CD4-positive, alpha-beta memory T cell (primary cell): ENCODE measurements around the gene LCMT2. TPM values are rescaled to one million over a fixed set of nuclear protein-coding genes. Genes with fewer than 3 reads are reported as not detected.
"Not testable (repeated sequence)": the region's sequence is repeated elsewhere in the genome, so short reads cannot be mapped to it uniquely, and the experiment has no call there.

ENCODE experiments used
- CTCF ChIA-PET: fragments of 350-600 bp; sonication (Branson Sonifier 250); formaldehyde crosslinking; loops from one replicate; lab custom pipeline; 2021; ENCODE audit warnings: inconsistent platforms; ENCODE audit not compliant: partially characterized antibody; lab: Charles Lee
- POLR2A ChIA-PET: fragments of 350-600 bp; sonication (Branson Sonifier 250); formaldehyde crosslinking; loops from one replicate; lab custom pipeline; 2021; ENCODE audit not compliant: partially characterized antibody; lab: Charles Lee
- DNase-seq, 5 donors: peaks; one replicate each; pipeline versions ENCODE4 v3.0.0 to v3.0.0-alpha.2; 2020 to 2022; ENCODE audit warnings: mixed read lengths in 1 of 5
- H3K27ac ChIP-seq: one replicate; pipeline ENCODE4 v1.7.0; 2013; ENCODE audit warnings: low read depth, low read length
- H3K27me3 ChIP-seq: 2 replicates; pipeline ENCODE4 v1.7.0; 2013; ENCODE audit warnings: mild to moderate bottlenecking, low read length, moderate library complexity; ENCODE audit not compliant: insufficient read depth
- H3K36me3 ChIP-seq: 2 replicates; pipeline ENCODE4 v1.7.0; 2013; ENCODE audit warnings: mild to moderate bottlenecking, low read length, moderate library complexity; ENCODE audit not compliant: insufficient read depth
- H3K4me1 ChIP-seq: 2 replicates; pipeline ENCODE4 v1.7.0; 2013; ENCODE audit warnings: mild to moderate bottlenecking, low read length, moderate library complexity; ENCODE audit not compliant: insufficient read depth
- H3K4me3 ChIP-seq, 2 donors: one replicate each; pipeline ENCODE4 v1.7.0; 2013; ENCODE audit warnings: low read length in 2 of 2, mild to moderate bottlenecking in 1 of 2
- H3K9me3 ChIP-seq, 2 donors: one replicate each; pipeline ENCODE4 v1.7.0; 2013; ENCODE audit warnings: low read length in 2 of 2, control low read depth in 1 of 2; ENCODE audit not compliant: control insufficient read depth in 1 of 2
- H3K27ac Mint-ChIP-seq, 7 donors: one replicate each; pipeline ENCODE4 v1.8.0; 2020 to 2021; ENCODE audit warnings: mixed read lengths in 7 of 7, mild to moderate bottlenecking in 6 of 7, inconsistent platforms in 3 of 7, moderate library complexity in 3 of 7
- H3K27me3 Mint-ChIP-seq, 2 donors: one replicate each; pipeline ENCODE4 v1.8.0; 2020 to 2021; ENCODE audit warnings: mixed read lengths in 2 of 2
- H3K36me3 Mint-ChIP-seq, 2 donors: one replicate each; pipeline ENCODE4 v1.8.0; 2020 to 2021; ENCODE audit warnings: mixed read lengths in 2 of 2, inconsistent platforms in 1 of 2, mild to moderate bottlenecking in 1 of 2
- H3K4me1 Mint-ChIP-seq, 4 donors: one replicate each; pipeline ENCODE4 v1.8.0; 2020 to 2021; ENCODE audit warnings: mixed read lengths in 4 of 4, mild to moderate bottlenecking in 1 of 4
- H3K4me3 Mint-ChIP-seq, 8 donors: one replicate each; pipeline ENCODE4 v1.8.0; 2020 to 2021; ENCODE audit warnings: mixed read lengths in 8 of 8, mild to moderate bottlenecking in 7 of 8, moderate library complexity in 6 of 8, inconsistent platforms in 3 of 8
- H3K9me3 Mint-ChIP-seq, 8 donors: one replicate each; pipeline ENCODE4 v1.8.0; 2020 to 2021; ENCODE audit warnings: mixed read lengths in 8 of 8, mild to moderate bottlenecking in 5 of 8, inconsistent platforms in 3 of 8, moderate library complexity in 1 of 8
- intact Hi-C: fragments of 100-400 bp; cut with micrococcal nuclease; formaldehyde crosslinking; loops from one replicate; pipeline ENCODE4 v1.15.1; 2023
- polyA plus RNA-seq, 2 donors: library from polyadenylated mRNA; unstranded; fragments of 300-500 nt; fragmentation: Illumina TruSeq; gene quantifications; one replicate each; pipeline ENCODE4 v1.2.3, GENCODE V29; 2021
- total RNA-seq, 2 experiments: library from RNA; stranded (reverse); gene quantifications; one replicate each; pipeline ENCODE4 v1.2.3, GENCODE V29; 2021

LCMT2 gene
- total and polyA plus RNA-seq, 4 experiments from 2014 or later, result 3.3 to 17.8 (median 11.3) TPM

DNA sequence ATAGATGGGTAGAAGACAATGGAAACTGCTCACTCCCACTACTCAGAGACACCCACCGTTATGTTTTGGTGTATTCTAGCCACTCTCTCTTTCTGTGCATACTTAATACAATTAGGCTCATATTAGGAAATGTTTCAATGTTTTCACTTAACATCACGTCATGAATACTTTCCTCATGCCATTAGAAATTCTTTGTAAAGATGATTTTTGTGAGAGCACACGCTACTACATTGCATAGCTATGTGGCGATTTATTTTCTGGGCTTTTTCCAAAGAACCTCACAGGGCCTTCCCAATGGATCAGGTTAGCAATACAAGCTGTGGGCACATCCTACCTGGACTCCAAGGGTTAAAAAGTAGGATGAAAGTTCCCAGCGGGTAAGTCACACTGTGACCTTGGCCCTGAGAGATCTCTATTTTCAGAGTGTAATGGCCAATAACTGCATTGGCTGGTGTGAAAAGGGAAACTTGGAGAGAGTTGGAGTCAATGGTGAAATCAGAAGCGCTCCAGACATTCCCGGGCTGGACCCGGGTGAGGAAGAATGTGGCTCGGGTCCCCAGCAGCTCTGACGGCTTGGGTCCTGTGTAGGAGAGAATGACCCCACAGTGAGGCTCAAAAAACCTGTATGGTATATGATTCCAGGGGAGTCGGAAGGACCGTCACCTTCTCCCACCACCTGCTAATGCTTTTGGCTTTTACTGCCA lies 37.8 kb downstream of the LCMT2 start:
- no peak overlapping the region for H3K4me3 Mint-ChIP-seq
- intact Hi-C loops, result no loop called here

DNA sequence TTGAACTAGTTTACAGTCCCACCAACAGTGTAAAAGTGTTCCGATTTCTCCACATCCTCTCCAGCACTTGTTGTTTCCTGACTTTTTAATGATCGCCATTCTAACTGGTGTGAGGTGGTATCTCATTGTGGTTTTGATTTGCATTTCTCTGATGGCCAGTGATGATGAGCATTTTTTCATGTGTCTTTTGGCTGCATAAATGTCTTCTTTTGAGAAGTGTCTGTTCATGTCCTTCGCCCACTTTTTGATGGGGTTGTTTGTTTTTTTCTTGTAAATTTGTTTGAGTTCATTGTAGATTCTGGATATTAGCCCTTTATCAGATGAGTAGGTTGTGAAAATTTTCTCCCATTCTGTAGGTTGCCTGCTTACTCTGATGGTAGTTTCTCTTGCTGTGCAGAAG lies 40.7 kb downstream of the LCMT2 start:
- H3K27ac Mint-ChIP-seq, POLR2A ChIA-PET, H3K36me3 Mint-ChIP-seq, intact Hi-C loops, H3K4me1 ChIP-seq, H3K4me3 ChIP-seq, H3K27me3 ChIP-seq, H3K9me3 Mint-ChIP-seq, H3K4me3 Mint-ChIP-seq, H3K36me3 ChIP-seq, H3K4me1 Mint-ChIP-seq, H3K27ac ChIP-seq, H3K9me3 ChIP-seq, CTCF ChIA-PET, DNase-seq: not testable (repeated sequence)
- H3K27me3 Mint-ChIP-seq, result peaks cover 18 to 38% of the 10 kb centered on the region in 2 donors

More for the DNA sequence above, 37.8 kb downstream of the LCMT2 start:
- H3K36me3 Mint-ChIP-seq, result no peaks in the 10 kb centered on the region
- POLR2A ChIA-PET, result no interaction called here
- no peak for DNase-seq
- peaks cover 29 to 48% of the 10 kb centered on the region in 2 donors for H3K27me3 Mint-ChIP-seq
- H3K27ac ChIP-seq, result no peak overlapping the region
- H3K27ac Mint-ChIP-seq, result no peak overlapping the region
- H3K36me3 ChIP-seq, result no peaks in the 10 kb centered on the region
- H3K4me1 ChIP-seq, result no peaks in the 10 kb centered on the region
- peaks cover 0 to 3% (median under 1%) of the 10 kb centered on the region in 4 donors for H3K4me1 Mint-ChIP-seq
- CTCF ChIA-PET, result no interaction called here
- peaks cover 0 to 3% (median 0%) of the 10 kb centered on the region in 8 donors for H3K9me3 Mint-ChIP-seq
- peaks cover 12% of the 10 kb centered on the region for H3K27me3 ChIP-seq
- no peaks in the 10 kb centered on the region for H3K9me3 ChIP-seq
- H3K4me3 ChIP-seq, result no peak overlapping the region

DNA sequence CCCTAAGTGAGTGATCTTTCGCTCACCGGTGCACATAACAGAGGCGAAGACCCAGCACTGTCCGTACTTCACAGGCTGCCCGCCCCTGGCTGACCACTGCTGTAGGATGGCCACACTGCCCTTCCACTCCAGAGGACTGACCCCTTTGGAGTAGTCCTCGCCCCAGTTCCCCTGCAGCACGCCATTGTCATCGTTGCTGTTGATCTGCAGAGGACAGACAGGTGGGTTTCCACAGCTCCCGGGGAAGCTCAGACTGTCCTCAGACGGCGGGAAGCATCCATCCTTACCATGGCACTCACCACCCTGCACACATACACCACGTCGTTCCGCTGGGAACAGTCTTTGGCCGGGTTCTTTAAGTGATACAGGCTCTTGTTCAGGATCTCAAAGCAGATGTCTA lies 43.1 kb downstream of the LCMT2 start:
- no peak overlapping the region for H3K27ac Mint-ChIP-seq
- H3K9me3 ChIP-seq, result no peaks in the 10 kb centered on the region
- H3K4me1 Mint-ChIP-seq, result peaks cover 0 to 6% (median 4%) of the 10 kb centered on the region in 4 donors
- no peaks in the 10 kb centered on the region for H3K36me3 ChIP-seq
- no peak overlapping the region for H3K4me3 Mint-ChIP-seq
- H3K9me3 Mint-ChIP-seq, result peaks cover 0 to 3% (median 0%) of the 10 kb centered on the region in 8 donors
- H3K27ac ChIP-seq, result no peak overlapping the region
- intact Hi-C loops, result no loop called here
- H3K36me3 Mint-ChIP-seq, result no peaks in the 10 kb centered on the region
- no peak overlapping the region for H3K4me3 ChIP-seq
- H3K27me3 Mint-ChIP-seq, result peaks cover 11 to 19% of the 10 kb centered on the region in 2 donors
- DNase-seq, result no peak
- CTCF ChIA-PET, result interaction anchor here (1.0 to 5.4 kb wide), 7 partner anchors 9 to 83 kb away, joined by 3 to 82 read pairs (median 17); partner anchors contain the start of gene TGM5
- H3K27me3 ChIP-seq, result no peaks in the 10 kb centered on the region
- POLR2A ChIA-PET, result no interaction called here
- no peaks in the 10 kb centered on the region for H3K4me1 ChIP-seq

DNA sequence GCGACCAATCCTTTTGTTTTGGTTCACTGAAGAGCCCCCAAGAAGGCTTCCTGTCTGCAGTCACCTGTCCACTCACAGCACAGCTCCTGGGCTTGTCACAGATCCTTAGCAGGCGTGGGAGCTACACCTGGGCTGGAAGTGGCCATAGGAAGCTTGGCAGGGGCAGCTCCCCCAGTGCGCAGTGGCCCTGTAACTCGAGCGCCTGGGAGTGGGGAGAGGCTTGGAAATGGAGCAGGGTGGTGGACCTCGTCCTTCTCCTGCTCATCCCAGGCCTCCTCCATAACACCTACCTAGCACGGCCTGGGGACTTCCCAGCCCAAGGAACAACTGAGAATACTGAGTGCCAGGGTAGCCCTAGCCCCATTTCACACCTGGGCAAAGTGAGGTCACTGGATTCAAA lies 44.3 kb downstream of the LCMT2 start:
- Mint-ChIP-seq H3K27me3 (peaks cover 4 to 17% of the 10 kb centered on the region in 2 donors), H3K9me3 (peaks cover 0 to 3% (median 0%) of the 10 kb centered on the region in 8 donors), H3K4me1 (peaks cover 0 to 6% (median 4%) of the 10 kb centered on the region in 4 donors), H3K27ac (no peak overlapping the region), H3K36me3 (no peaks in the 10 kb centered on the region), H3K4me3 (no peak overlapping the region)
- no peak for DNase-seq
- Histone ChIP-seq H3K9me3 (no peaks in the 10 kb centered on the region), H3K27ac (no peak overlapping the region), H3K36me3 (no peaks in the 10 kb centered on the region), H3K4me3 (no peak overlapping the region), H3K27me3 (no peaks in the 10 kb centered on the region), H3K4me1 (no peaks in the 10 kb centered on the region)
- intact Hi-C loops, result no loop called here
- CTCF ChIA-PET, result interaction anchor here (0.6 to 5.4 kb wide), 20 partner anchors 8 to 582 kb away, joined by 3 to 82 read pairs (median 5); partner anchors contain the start of genes TGM5, TGM7, TUBGCP4 and ZSCAN29
- POLR2A ChIA-PET, result interaction anchor here (1.0 to 1.8 kb wide), 2 partner anchors 43 to 61 kb away, joined by 4 to 12 read pairs; no protein-coding TSS in a partner anchor

DNA sequence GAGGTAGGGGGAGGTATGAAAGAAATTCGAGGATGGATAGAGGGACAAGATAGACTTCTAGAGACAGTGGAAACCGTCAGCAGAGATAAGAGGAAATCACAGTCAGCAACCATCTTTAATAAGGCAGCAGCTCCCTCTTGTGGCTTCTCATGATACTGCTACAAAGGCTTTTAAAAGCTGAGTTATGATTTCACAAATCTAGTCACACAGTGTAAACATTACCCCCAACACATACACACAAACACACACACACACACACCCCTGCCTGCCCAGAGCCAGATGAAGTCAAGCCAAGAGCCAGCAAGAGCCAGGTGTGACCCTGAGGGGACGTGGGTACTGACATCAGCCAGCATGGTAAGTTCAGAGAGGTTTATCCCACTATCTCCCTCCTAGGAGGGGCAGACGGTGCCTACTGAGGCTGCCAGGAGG lies 44.8 kb downstream of the LCMT2 start:
- no peaks in the 10 kb centered on the region for H3K36me3 Mint-ChIP-seq
- Histone ChIP-seq H3K27me3 (no peaks in the 10 kb centered on the region), H3K4me1 (no peaks in the 10 kb centered on the region), H3K36me3 (no peaks in the 10 kb centered on the region), H3K27ac (no peak overlapping the region), H3K9me3 (no peaks in the 10 kb centered on the region), H3K4me3 (no peak overlapping the region)
- no peak overlapping the region for H3K27ac Mint-ChIP-seq
- ChIA-PET CTCF (interaction anchor here (0.6 to 5.4 kb wide), 27 partner anchors 8 to 582 kb away, joined by 3 to 82 read pairs (median 4); partner anchors contain the start of genes TGM5, TGM7, TUBGCP4 and ZSCAN29), POLR2A (interaction anchor here (1.0 to 1.8 kb wide), 2 partner anchors 44 to 60 kb away, joined by 4 to 12 read pairs; no protein-coding TSS in a partner anchor)
- intact Hi-C loops, result loop anchor here (1.0 kb wide), 1 partner anchor 98 kb away; no protein-coding TSS in a partner anchor
- H3K9me3 Mint-ChIP-seq, result peaks cover 0 to 3% (median 0%) of the 10 kb centered on the region in 8 donors
- peaks cover 4 to 14% of the 10 kb centered on the region in 2 donors for H3K27me3 Mint-ChIP-seq
- H3K4me1 Mint-ChIP-seq, result peaks cover 0 to 6% (median 4%) of the 10 kb centered on the region in 4 donors
- peak; percentile 51 to 64 (median 62) for DNase-seq
- no peak overlapping the region for H3K4me3 Mint-ChIP-seq

DNA sequence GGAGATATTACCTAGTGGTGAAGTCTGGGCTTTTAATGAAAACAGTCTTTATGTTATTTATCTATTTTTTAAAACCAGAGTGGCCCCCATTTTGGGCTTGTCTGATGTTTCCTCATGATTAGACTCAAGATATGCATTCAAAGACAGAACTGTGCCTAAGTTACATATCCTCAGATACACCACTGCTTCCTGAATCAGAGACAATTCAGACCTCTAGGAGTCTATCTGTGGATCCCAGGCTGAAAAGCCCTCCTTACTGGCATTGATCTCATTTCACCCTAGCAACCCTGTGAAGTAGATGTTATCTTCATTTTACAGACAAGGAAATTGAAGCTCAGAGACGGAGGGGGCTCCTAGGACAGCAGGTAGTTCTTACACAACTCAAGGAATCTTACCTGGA lies 46.8 kb downstream of the LCMT2 start:
- intact Hi-C loops, result no loop called here
- no peak overlapping the region for H3K27ac ChIP-seq
- no peak overlapping the region for H3K4me3 Mint-ChIP-seq
- peaks cover 0 to 1% (median 0%) of the 10 kb centered on the region in 8 donors for H3K9me3 Mint-ChIP-seq
- ChIA-PET CTCF (interaction anchor here (1.1 to 5.4 kb wide), 3 partner anchors 51 to 58 kb away, joined by 3 to 82 read pairs (median 26); no protein-coding TSS in a partner anchor), POLR2A (no interaction called here)
- peaks cover 0 to 6% (median 4%) of the 10 kb centered on the region in 4 donors for H3K4me1 Mint-ChIP-seq
- H3K27me3 Mint-ChIP-seq, result peaks cover 4 to 11% of the 10 kb centered on the region in 2 donors
- H3K36me3 Mint-ChIP-seq, result no peaks in the 10 kb centered on the region
- no peaks in the 10 kb centered on the region for H3K36me3 ChIP-seq
- H3K4me1 ChIP-seq, result no peaks in the 10 kb centered on the region
- no peak overlapping the region for H3K27ac Mint-ChIP-seq
- DNase-seq, result no peak
- no peak overlapping the region for H3K4me3 ChIP-seq
- no peaks in the 10 kb centered on the region for H3K27me3 ChIP-seq
- no peaks in the 10 kb centered on the region for H3K9me3 ChIP-seq

DNA sequence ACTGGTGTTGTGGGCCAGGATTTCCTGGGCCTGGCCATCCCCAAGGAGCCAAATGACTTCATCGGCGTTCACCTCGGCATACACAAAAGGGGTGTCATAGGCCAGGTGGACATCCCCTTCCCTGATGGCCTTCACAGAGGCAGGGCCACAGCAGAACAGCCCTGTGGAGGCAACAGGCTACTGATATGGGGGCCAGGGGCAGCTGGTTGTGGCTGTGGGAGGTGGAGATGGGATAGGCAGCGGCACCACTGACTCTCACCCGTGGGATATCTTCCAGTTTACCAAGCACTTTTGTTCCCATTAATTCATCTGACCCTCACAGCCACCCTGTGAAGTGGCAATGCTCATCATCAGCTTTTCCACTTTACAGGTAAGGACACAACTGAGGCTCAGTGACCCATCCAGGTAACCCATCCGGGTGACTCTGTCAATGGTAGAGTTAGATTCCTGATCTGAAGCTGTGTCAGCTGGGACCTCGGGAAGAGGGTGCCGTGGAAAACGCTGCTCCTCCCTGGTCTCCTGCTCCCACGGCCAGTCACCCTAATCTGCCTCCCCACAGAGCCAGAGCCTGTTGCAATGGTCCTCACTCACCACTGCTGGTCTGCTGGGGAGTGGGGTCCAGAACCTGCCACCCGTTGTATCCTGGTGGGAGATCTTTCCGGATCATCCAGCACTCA lies 48.3 kb downstream of the LCMT2 start:
- DNase-seq, result no peak
- Mint-ChIP-seq H3K9me3 (peaks cover 0 to 1% (median 0%) of the 10 kb centered on the region in 8 donors), H3K27ac (no peak overlapping the region), H3K36me3 (no peaks in the 10 kb centered on the region), H3K4me3 (no peak overlapping the region), H3K27me3 (peaks cover 4 to 6% of the 10 kb centered on the region in 2 donors), H3K4me1 (peaks cover 0 to 6% (median 4%) of the 10 kb centered on the region in 4 donors)
- ChIA-PET CTCF (interaction anchor here (0.9 kb wide), 1 partner anchor 57 kb away, joined by 3 read pairs; no protein-coding TSS in a partner anchor), POLR2A (no interaction called here)
- no peaks in the 10 kb centered on the region for H3K27me3 ChIP-seq
- no peaks in the 10 kb centered on the region for H3K9me3 ChIP-seq
- intact Hi-C loops, result no loop called here
- no peak overlapping the region for H3K4me3 ChIP-seq
- H3K27ac ChIP-seq, result no peak overlapping the region
- H3K4me1 ChIP-seq, result no peaks in the 10 kb centered on the region
- no peaks in the 10 kb centered on the region for H3K36me3 ChIP-seq
